HepG2 (cell line): ENCODE results near the gene RAB3A. TPM values are rescaled to one million over a fixed set of nuclear protein-coding genes. Genes with fewer than 3 reads are reported as not detected.

Experiments used
- FOXJ3 ChIP-seq: sonication (generic); formaldehyde crosslinking; IDR thresholded peaks from 2 replicates; pipeline ENCODE4 v1.4.0; 2020; ENCODE audit warnings: missing genetic modification reagents, mild to moderate bottlenecking, borderline replicate concordance
- GRHL1 ChIP-seq: sonication (generic); formaldehyde crosslinking; conservative IDR thresholded peaks from 2 replicates; pipeline ENCODE4 v1.8.0; 2022; ENCODE audit warnings: missing genetic modification reagents
- MAX ChIP-seq: IDR thresholded peaks from 2 replicates; pipeline ENCODE4 v1.6.1; 2012; ENCODE audit warnings: inconsistent platforms
- REST ChIP-seq, 2 experiments: IDR thresholded peaks; 2 replicates each; pipeline ENCODE4 v1.6.1; 2011 to 2012; ENCODE audit warnings: low read length in 2 of 2, borderline replicate concordance in 1 of 2, low read depth in 1 of 2, mild to moderate bottlenecking in 1 of 2, moderate library complexity in 1 of 2
- SALL1 ChIP-seq: sonication (generic); formaldehyde crosslinking; IDR thresholded peaks from 2 replicates; pipeline ENCODE4 v1.8.0; 2022; ENCODE audit warnings: mild to moderate bottlenecking, missing genetic modification reagents
- SIN3A ChIP-seq: IDR thresholded peaks from 2 replicates; pipeline ENCODE4 v1.6.1; 2011; ENCODE audit warnings: low read depth, mild to moderate bottlenecking, control low read depth, low read length, borderline replicate concordance
- ZNF335 ChIP-seq: sonication (generic); formaldehyde crosslinking; IDR thresholded peaks from 2 replicates; pipeline ENCODE4 v1.4.0; 2020; ENCODE audit warnings: missing genetic modification reagents
- ZNF567 ChIP-seq: sonication (generic); formaldehyde crosslinking; IDR thresholded peaks from 2 replicates; pipeline ENCODE4 v1.8.1; 2023; ENCODE audit warnings: mild to moderate bottlenecking, missing genetic modification reagents, borderline replicate concordance
- ZNF768 ChIP-seq: sonication (generic); formaldehyde crosslinking; IDR thresholded peaks from 2 replicates; pipeline ENCODE4 v1.4.0; 2020; ENCODE audit warnings: missing genetic modification reagents
- ZSCAN9 ChIP-seq: IDR thresholded peaks from 2 replicates; pipeline ENCODE4 v1.6.1; 2016; ENCODE audit warnings: borderline replicate concordance
- polyA plus RNA-seq, 8 experiments: library from polyadenylated mRNA; depleted of rRNA in 3 of 8; stranded (reverse) in 7 of 8; unstranded in 1 of 8; fragments of >200 nt; fragmentation: Illumina TruSeq in 4 of 8; extraction: Trizol in 4 of 8; gene quantifications; 2 replicates each; pipeline versions ENCODE4 v1.2.1 to v1.2.3, GENCODE V29; 2011 to 2016; ENCODE audit warnings: low read depth in 4 of 8, missing spikeins in 1 of 8, mixed read lengths in 1 of 8; ENCODE audit not compliant: insufficient read depth in 1 of 8
- total RNA-seq, 5 experiments: library from RNA; depleted of rRNA; stranded (reverse); fragments of >200 nt; fragmentation: Illumina TruSeq; extraction: Trizol; gene quantifications; 2 replicates each; pipeline ENCODE4 v1.2.3, GENCODE V29; 2016; ENCODE audit warnings: low read depth in 1 of 5
- TF ChIP-seq, protein P1 (sequence below): fragments of 450-650 bp; IDR thresholded peaks from 2 replicates; pipeline ENCODE4 v1.6.1; 2016
- TF ChIP-seq, protein P2 (sequence below): sonication (generic); formaldehyde crosslinking; IDR thresholded peaks from 2 replicates; pipeline ENCODE4 v1.5.0; 2020; ENCODE audit warnings: mild to moderate bottlenecking, missing genetic modification reagents

Gene RAB3A
- total and polyA plus RNA-seq, 2 of the 13 experiments (the other 11 are each of a cell fraction or from before 2014, with no cell fraction given): 0.58 to 0.98 TPM

DNA sequence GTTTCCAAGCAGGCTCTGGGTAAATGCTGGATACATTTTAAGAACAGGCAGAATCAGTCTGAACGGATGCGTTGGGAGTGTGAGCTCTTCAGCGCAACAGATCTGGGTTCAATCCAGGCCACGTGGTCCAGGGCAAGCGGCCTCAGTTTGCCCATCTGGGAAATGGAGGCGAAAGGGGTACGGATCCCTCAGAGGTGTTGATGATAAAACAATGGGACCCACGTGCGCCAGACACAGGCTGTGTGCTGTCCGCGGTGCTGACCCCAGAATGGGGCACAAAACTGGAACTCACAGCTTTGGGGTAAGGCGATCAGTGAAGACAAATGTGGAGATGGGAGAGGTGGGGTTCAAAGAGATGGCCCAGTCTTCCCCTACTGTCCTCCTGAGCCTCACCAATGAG is 35.5 kb upstream of the RAB3A start (continued):
- TF ChIP-seq MAX (peak; percentile 65), ZNF335 (CRISPR knock-in tag) (no peak), GRHL1 (CRISPR knock-in tag) (no peak), FOXJ3 (CRISPR knock-in tag) (no peak), REST (IDR thresholded peaks at IDR 0.05; ENCODE audit: borderline replicate concordance in 1 of 2, low read depth in 1 of 2, low read length in 2 of 2) (peak; percentile 76 to 94), SALL1 (peak; percentile 29; the same call in 1 of the 2 replicates), ZSCAN9 (CRISPR knock-in tag) (0 out of 2 replicates have a peak, but pooled peaks have one; percentile 32), SIN3A (0 out of 2 replicates have a peak, but pooled peaks have one; percentile 39), ZNF768 (CRISPR knock-in tag) (0 out of 2 replicates have a peak, but pooled peaks have one; percentile 28), ZNF567 (no peak)
- TF ChIP-seq, protein P1, sequence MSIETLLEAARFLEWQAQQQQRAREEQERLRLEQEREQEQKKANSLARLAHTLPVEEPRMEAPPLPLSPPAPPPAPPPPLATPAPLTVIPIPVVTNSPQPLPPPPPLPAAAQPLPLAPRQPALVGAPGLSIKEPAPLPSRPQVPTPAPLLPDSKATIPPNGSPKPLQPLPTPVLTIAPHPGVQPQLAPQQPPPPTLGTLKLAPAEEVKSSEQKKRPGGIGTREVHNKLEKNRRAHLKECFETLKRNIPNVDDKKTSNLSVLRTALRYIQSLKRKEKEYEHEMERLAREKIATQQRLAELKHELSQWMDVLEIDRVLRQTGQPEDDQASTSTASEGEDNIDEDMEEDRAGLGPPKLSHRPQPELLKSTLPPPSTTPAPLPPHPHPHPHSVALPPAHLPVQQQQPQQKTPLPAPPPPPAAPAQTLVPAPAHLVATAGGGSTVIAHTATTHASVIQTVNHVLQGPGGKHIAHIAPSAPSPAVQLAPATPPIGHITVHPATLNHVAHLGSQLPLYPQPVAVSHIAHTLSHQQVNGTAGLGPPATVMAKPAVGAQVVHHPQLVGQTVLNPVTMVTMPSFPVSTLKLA: peak; percentile 39
- TF ChIP-seq, protein P2, sequence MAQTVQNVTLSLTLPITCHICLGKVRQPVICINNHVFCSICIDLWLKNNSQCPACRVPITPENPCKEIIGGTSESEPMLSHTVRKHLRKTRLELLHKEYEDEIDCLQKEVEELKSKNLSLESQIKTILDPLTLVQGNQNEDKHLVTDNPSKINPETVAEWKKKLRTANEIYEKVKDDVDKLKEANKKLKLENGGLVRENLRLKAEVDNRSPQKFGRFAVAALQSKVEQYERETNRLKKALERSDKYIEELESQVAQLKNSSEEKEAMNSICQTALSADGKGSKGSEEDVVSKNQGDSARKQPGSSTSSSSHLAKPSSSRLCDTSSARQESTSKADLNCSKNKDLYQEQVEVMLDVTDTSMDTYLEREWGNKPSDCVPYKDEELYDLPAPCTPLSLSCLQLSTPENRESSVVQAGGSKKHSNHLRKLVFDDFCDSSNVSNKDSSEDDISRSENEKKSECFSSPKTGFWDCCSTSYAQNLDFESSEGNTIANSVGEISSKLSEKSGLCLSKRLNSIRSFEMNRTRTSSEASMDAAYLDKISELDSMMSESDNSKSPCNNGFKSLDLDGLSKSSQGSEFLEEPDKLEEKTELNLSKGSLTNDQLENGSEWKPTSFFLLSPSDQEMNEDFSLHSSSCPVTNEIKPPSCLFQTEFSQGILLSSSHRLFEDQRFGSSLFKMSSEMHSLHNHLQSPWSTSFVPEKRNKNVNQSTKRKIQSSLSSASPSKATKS: no peak
